Activated naive CD8-positive, alpha-beta T cell treated with anti-CD3 and anti-CD28 coated beads for 36 hours (primary cell): ENCODE measurements around the gene WASF2. TPM values are rescaled to one million over a fixed set of nuclear protein-coding genes. Genes with fewer than 3 reads are reported as not detected.

Experiments used
- DNase-seq: peaks from one replicate; pipeline ENCODE4 v3.0.0; 2021
- H3K27ac Mint-ChIP-seq: one replicate; pipeline ENCODE4 v1.8.0; 2022; ENCODE audit warnings: mild to moderate bottlenecking, moderate library complexity, mixed read lengths
- H3K27me3 Mint-ChIP-seq: one replicate; pipeline ENCODE4 v1.8.0; 2022; ENCODE audit warnings: mild to moderate bottlenecking, mixed read lengths
- H3K36me3 Mint-ChIP-seq: one replicate; pipeline ENCODE4 v1.8.0; 2021; ENCODE audit warnings: mild to moderate bottlenecking, mixed read lengths
- H3K4me1 Mint-ChIP-seq: one replicate; pipeline ENCODE4 v1.8.0; 2021; ENCODE audit warnings: mixed read lengths
- H3K4me3 Mint-ChIP-seq: one replicate; pipeline ENCODE4 v1.8.0; 2022; ENCODE audit warnings: mild to moderate bottlenecking, moderate library complexity, mixed read lengths
- H3K9me3 Mint-ChIP-seq: one replicate; pipeline ENCODE4 v1.8.0; 2022; ENCODE audit warnings: mixed read lengths
- total RNA-seq, 2 experiments: library from RNA; stranded (reverse); gene quantifications; one replicate each; pipeline ENCODE4 v1.2.3, GENCODE V29; 2021

The WASF2 gene
- total RNA-seq, 2 experiments from 2014 or later: 103 TPM

GRCh38 chr1:27381969-27382762 is 107.8 kb downstream of the WASF2 start:
- Mint-ChIP-seq H3K27me3 (peaks cover 12% of the 10 kb centered on the region), H3K4me1 (no peaks in the 10 kb centered on the region)

GRCh38 chr1:27380766-27381733 is 108.9 kb downstream of the WASF2 start:
- Mint-ChIP-seq H3K36me3 (no peaks in the 10 kb centered on the region), H3K27ac (no peak overlapping the region), H3K4me1 (no peaks in the 10 kb centered on the region), H3K27me3 (peaks cover 9% of the 10 kb centered on the region), H3K4me3 (no peak overlapping the region), H3K9me3 (no peaks in the 10 kb centered on the region)
- DNase-seq: no peak

More at GRCh38 chr1:27381969-27382762, 107.8 kb downstream of the WASF2 start:
- Mint-ChIP-seq H3K4me3 (no peak overlapping the region), H3K27ac (no peak overlapping the region), H3K36me3 (no peaks in the 10 kb centered on the region), H3K9me3 (no peaks in the 10 kb centered on the region)
- DNase-seq: no peak

- Mint-ChIP-seq H3K4me1 (no peaks in the 10 kb centered on the region), H3K9me3 (no peaks in the 10 kb centered on the region), H3K4me3 (no peak overlapping the region), H3K27me3 (peaks cover 8% of the 10 kb centered on the region), H3K36me3 (no peaks in the 10 kb centered on the region), H3K27ac (no peak overlapping the region)
- DNase-seq: no peak
Observed at GRCh38 chr1:27380224-27380623, 109.7 kb downstream of the WASF2 start.

GRCh38 chr1:27379564-27380122 is 110.3 kb downstream of the WASF2 start:
- H3K9me3 Mint-ChIP-seq: no peaks in the 10 kb centered on the region
- no peaks in the 10 kb centered on the region for H3K36me3 Mint-ChIP-seq
- no peak overlapping the region for H3K27ac Mint-ChIP-seq
- no peak for DNase-seq
- H3K27me3 Mint-ChIP-seq: peaks cover 8% of the 10 kb centered on the region
- no peaks in the 10 kb centered on the region for H3K4me1 Mint-ChIP-seq
- H3K4me3 Mint-ChIP-seq: no peak overlapping the region

- Mint-ChIP-seq H3K4me1 (no peaks in the 10 kb centered on the region), H3K4me3 (no peak overlapping the region), H3K27ac (no peak overlapping the region), H3K9me3 (no peaks in the 10 kb centered on the region), H3K27me3 (peaks cover 4% of the 10 kb centered on the region), H3K36me3 (no peaks in the 10 kb centered on the region)
- no peak for DNase-seq
Observed at GRCh38 chr1:27377760-27378495, 112.0 kb downstream of the WASF2 start.

- H3K27me3 Mint-ChIP-seq: no peaks in the 10 kb centered on the region
- H3K36me3 Mint-ChIP-seq: no peaks in the 10 kb centered on the region
- H3K27ac Mint-ChIP-seq: no peak within 1 kb of the TSS
- H3K4me1 Mint-ChIP-seq: peaks cover 4% of the 10 kb centered on the region
- DNase-seq: no peak
- no peak within 1 kb of the TSS for H3K4me3 Mint-ChIP-seq
- no peaks in the 10 kb centered on the region for H3K9me3 Mint-ChIP-seq
Observed at GRCh38 chr1:27374362-27375086, 115.4 kb downstream of the WASF2 start, which contains the start of gene FCN3. Gene FCN3, minus strand, starts transcription at chr1:27374824. Its CDS starts 6 bp downstream, at chr1:27374818.

GRCh38 chr1:27372808-27373690 is 116.9 kb downstream of the WASF2 start:
- Mint-ChIP-seq H3K4me1 (peaks cover 12% of the 10 kb centered on the region), H3K9me3 (no peaks in the 10 kb centered on the region), H3K36me3 (no peaks in the 10 kb centered on the region), H3K4me3 (no peak overlapping the region), H3K27ac (no peak overlapping the region), H3K27me3 (no peaks in the 10 kb centered on the region)
- DNase-seq: no peak

- no peak overlapping the region for H3K27ac Mint-ChIP-seq
- no peaks in the 10 kb centered on the region for H3K9me3 Mint-ChIP-seq
- peaks cover 12% of the 10 kb centered on the region for H3K4me1 Mint-ChIP-seq
- no peaks in the 10 kb centered on the region for H3K36me3 Mint-ChIP-seq
- no peak overlapping the region for H3K4me3 Mint-ChIP-seq
- no peaks in the 10 kb centered on the region for H3K27me3 Mint-ChIP-seq
- no peak for DNase-seq
Observed at GRCh38 chr1:27372022-27372807, 117.8 kb downstream of the WASF2 start.

GRCh38 chr1:27368869-27369582 is 120.9 kb downstream of the WASF2 start:
- H3K27me3 Mint-ChIP-seq: no peaks in the 10 kb centered on the region
- no peak overlapping the region for H3K4me3 Mint-ChIP-seq
- no peaks in the 10 kb centered on the region for H3K36me3 Mint-ChIP-seq
- no peak overlapping the region for H3K27ac Mint-ChIP-seq
- H3K9me3 Mint-ChIP-seq: no peaks in the 10 kb centered on the region
- peaks cover 27% of the 10 kb centered on the region for H3K4me1 Mint-ChIP-seq
- no peak for DNase-seq

- H3K4me3 Mint-ChIP-seq: peak overlapping the region; percentile 71
- DNase-seq: no peak
- H3K27ac Mint-ChIP-seq: no peak overlapping the region
- H3K4me1 Mint-ChIP-seq: peaks cover 27% of the 10 kb centered on the region
- no peaks in the 10 kb centered on the region for H3K27me3 Mint-ChIP-seq
- no peaks in the 10 kb centered on the region for H3K36me3 Mint-ChIP-seq
- H3K9me3 Mint-ChIP-seq: no peaks in the 10 kb centered on the region
Observed at GRCh38 chr1:27367160-27367650, 122.8 kb downstream of the WASF2 start.

GRCh38 chr1:27366411-27367159 is 123.4 kb downstream of the WASF2 start, which contains the start of gene MAP3K6:
Gene MAP3K6, minus strand, starts transcription at chr1:27366961. Its CDS starts 364 bp downstream, at chr1:27366597.
- peak; percentile 49 for DNase-seq
- H3K36me3 Mint-ChIP-seq: no peaks in the 10 kb centered on the region
- H3K27me3 Mint-ChIP-seq: no peaks in the 10 kb centered on the region
- H3K27ac Mint-ChIP-seq: peak within 1 kb of the TSS; percentile 69
- H3K9me3 Mint-ChIP-seq: no peaks in the 10 kb centered on the region
- peaks cover 27% of the 10 kb centered on the region for H3K4me1 Mint-ChIP-seq
- peak within 1 kb of the TSS; percentile 84 for H3K4me3 Mint-ChIP-seq
